Body of pancreas (tissue), 4 donors: ENCODE measurements around the gene TAF15.

Source experiments
- CTCF ChIP-seq, 7 experiments: fragments of 450-650 bp in 4 of 7; fragments of 200-600 bp in 3 of 7; sonication (generic) in 3 of 7; IDR thresholded peaks; one replicate each; pipeline ENCODE4 v1.5.1; 2016 to 2019; ENCODE audit warnings: antibody characterized with exemption in 7 of 7
- POLR2A ChIP-seq, 3 donors: fragments of 450-650 bp; IDR thresholded peaks; one replicate each; pipeline ENCODE4 v1.6.1; 2016; ENCODE audit warnings: antibody characterized with exemption in 3 of 3, mild to moderate bottlenecking in 2 of 3

- no peak for TF ChIP-seq CTCF (IDR thresholded peaks at IDR 0.05)
- no peak for TF ChIP-seq POLR2A (IDR thresholded peaks at IDR 0.05)
Measured at GRCh38 chr17:35889241-35889640, 80.0 kb downstream of the TAF15 start.
